ENCODE data around the gene TMEM178B. TPM values are rescaled to one million over a fixed set of nuclear protein-coding genes. Genes with fewer than 3 reads are reported as not detected.

The TMEM178B gene
- total RNA-seq, 4 donors from 2014 or later, result 0.42 to 2.5 (median 0.92) TPM

DNA sequence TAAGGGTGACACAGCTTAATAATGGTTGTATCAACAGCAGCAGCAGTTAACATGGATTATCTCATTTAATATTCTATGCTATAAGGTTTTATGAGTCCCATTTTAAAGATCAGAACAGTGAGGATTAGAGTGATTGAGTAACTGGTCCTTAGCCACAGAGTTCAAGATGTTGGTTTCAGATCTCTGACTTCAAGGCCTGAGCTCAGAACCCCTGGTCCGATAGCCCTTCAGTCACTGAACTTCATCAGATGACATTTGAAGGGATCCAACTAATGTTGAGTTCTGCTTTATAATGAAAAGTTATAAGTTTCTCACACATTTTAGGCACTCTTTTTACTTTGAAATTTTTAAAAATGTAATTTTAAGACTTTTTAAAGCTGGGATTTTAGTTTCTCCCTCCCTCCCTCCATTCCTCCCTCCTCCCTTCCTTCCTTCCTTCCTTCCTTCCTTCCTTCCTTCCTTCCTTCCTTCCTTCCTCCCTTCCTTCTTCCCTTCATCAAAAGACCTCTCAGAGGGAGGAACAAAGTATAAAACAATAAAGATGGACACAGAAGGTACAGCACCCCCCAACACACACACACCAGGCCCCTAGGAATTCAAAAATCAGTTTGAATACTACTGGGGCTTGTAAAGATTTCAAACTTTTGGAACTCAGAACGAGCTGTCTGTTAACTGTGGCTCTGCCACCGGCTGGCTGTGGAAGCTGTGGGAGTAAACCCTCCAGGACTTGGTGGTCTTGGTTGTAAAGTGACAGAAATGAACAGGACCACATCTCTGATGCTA lies 270.5 kb downstream of the TMEM178B start:
- Histone ChIP-seq H3K27ac (replicated peaks in 1 of 4) (no peak overlapping the region), H3K9me3 (no peaks in the 10 kb centered on the region), H3K27me3 (no peaks in the 10 kb centered on the region), H3K4me3 (no peak overlapping the region), H3K36me3 (no peaks in the 10 kb centered on the region), H3K4me1 (no peaks in the 10 kb centered on the region)
- no peak for DNase-seq (ENCODE audit: extremely low spot score)
- TF ChIP-seq EP300 (IDR thresholded peaks at IDR 0.05) (no peak), POLR2A (IDR thresholded peaks at IDR 0.05; ENCODE audit: low read depth) (no peak), POLR2AphosphoS5 (IDR thresholded peaks at IDR 0.05) (no peak)
- TF ChIP-seq, protein P1, sequence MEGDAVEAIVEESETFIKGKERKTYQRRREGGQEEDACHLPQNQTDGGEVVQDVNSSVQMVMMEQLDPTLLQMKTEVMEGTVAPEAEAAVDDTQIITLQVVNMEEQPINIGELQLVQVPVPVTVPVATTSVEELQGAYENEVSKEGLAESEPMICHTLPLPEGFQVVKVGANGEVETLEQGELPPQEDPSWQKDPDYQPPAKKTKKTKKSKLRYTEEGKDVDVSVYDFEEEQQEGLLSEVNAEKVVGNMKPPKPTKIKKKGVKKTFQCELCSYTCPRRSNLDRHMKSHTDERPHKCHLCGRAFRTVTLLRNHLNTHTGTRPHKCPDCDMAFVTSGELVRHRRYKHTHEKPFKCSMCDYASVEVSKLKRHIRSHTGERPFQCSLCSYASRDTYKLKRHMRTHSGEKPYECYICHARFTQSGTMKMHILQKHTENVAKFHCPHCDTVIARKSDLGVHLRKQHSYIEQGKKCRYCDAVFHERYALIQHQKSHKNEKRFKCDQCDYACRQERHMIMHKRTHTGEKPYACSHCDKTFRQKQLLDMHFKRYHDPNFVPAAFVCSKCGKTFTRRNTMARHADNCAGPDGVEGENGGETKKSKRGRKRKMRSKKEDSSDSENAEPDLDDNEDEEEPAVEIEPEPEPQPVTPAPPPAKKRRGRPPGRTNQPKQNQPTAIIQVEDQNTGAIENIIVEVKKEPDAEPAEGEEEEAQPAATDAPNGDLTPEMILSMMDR (IDR thresholded peaks at IDR 0.05), result no peak
- intact Hi-C loops (cut with DNase I), result no loop called here
- WGBS, result 79% methylated on average over 3 of the region's 3 CpGs

DNA sequence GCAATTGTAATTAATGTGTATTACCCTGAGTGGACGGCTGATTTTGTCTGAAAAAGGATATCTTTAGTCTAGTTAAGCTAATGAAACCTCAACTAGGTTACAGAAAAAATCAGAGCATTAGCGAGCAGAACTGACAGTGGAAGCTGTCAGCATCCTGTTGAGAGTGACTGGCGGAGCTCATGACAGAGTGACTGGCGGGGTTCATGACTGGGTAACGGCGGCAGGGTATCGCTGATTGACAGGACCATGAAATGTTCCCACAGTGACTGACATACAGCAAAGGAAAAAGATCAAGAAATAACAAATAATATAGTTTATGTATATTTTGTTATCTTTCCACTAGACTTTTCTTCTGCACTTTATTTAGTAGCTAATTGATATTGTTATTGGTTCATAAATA lies 274.9 kb downstream of the TMEM178B start:
- intact Hi-C loops (cut with DNase I), result no loop called here
- peaks cover 0 to 3% (median 0%) of the 10 kb centered on the region in 4 donors for H3K4me1 ChIP-seq
- DNase-seq (ENCODE audit: extremely low spot score), result no peak
- WGBS, result 84% methylated on average over 7 of the region's 7 CpGs
- no peak for TF ChIP-seq POLR2AphosphoS5 (IDR thresholded peaks at IDR 0.05)
- TF ChIP-seq, protein P1 (IDR thresholded peaks at IDR 0.05), result no peak
- no peak for TF ChIP-seq POLR2A (IDR thresholded peaks at IDR 0.05; ENCODE audit: low read depth)
- no peak for TF ChIP-seq EP300 (IDR thresholded peaks at IDR 0.05)
- H3K9me3 ChIP-seq, result no peaks in the 10 kb centered on the region
- H3K4me3 ChIP-seq, result no peak overlapping the region
- no peaks in the 10 kb centered on the region for H3K27me3 ChIP-seq
- no peak overlapping the region for H3K27ac ChIP-seq (replicated peaks in 1 of 4)
- H3K36me3 ChIP-seq, result no peaks in the 10 kb centered on the region

DNA sequence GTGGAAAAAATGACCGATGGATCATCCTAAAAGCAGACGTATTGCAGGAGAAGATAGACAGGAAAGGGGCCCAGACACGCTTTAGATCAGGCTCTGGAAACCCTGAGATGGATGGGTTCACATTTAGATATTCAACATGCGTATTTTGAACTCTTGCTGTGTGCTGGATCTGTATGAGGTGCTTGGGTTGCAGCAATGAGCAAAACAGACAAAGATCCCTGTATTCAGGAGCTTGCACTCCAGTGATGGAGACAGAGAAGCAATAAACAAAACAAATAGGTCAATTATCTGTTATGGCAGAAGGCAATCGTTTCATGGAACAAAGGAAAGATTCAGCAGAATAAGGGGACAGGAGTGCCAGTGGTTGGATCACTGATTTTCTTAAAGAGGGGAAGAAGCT lies 275.5 kb downstream of the TMEM178B start:
- Histone ChIP-seq H3K4me1 (peaks cover 0 to 6% (median under 1%) of the 10 kb centered on the region in 4 donors), H3K9me3 (no peaks in the 10 kb centered on the region), H3K27ac (replicated peaks in 1 of 4) (no peak overlapping the region), H3K27me3 (no peaks in the 10 kb centered on the region), H3K36me3 (no peaks in the 10 kb centered on the region), H3K4me3 (no peak overlapping the region)
- 81% methylated on average over 5 of the region's 5 CpGs for WGBS
- no peak for TF ChIP-seq POLR2A (IDR thresholded peaks at IDR 0.05; ENCODE audit: low read depth)
- TF ChIP-seq POLR2AphosphoS5 (IDR thresholded peaks at IDR 0.05), result no peak
- no peak for TF ChIP-seq EP300 (IDR thresholded peaks at IDR 0.05)
- TF ChIP-seq, protein P1 (IDR thresholded peaks at IDR 0.05), result no peak
- no peak for DNase-seq (ENCODE audit: extremely low spot score)
- intact Hi-C loops (cut with DNase I), result no loop called here

DNA sequence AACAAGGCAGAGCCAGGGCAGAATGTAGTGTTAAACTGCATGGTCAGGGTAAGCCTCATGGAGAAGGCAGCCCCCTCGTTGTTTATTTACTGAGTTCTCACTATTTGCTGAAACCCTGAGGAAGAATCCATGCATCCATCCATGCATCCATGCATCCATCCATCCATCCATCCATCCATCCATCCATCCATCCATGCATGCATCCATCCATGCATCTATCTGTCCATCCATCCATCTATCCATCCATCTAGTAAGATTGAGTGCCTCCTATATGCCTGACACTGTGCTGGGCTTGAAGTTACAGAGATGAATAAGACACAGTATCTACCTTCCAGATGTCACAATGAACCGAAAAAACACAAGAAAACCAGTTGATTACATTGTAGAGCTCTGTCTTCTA lies 275.9 kb downstream of the TMEM178B start:
- Histone ChIP-seq H3K4me3 (no peak overlapping the region), H3K27me3 (no peaks in the 10 kb centered on the region), H3K27ac (replicated peaks in 1 of 4) (no peak overlapping the region), H3K4me1 (peaks cover 0 to 11% (median 3%) of the 10 kb centered on the region in 4 donors), H3K9me3 (no peaks in the 10 kb centered on the region), H3K36me3 (no peaks in the 10 kb centered on the region)
- 79% methylated on average over 2 of the region's 2 CpGs for WGBS
- no peak for DNase-seq (ENCODE audit: extremely low spot score)
- intact Hi-C loops (cut with DNase I), result no loop called here
- TF ChIP-seq, protein P1 (IDR thresholded peaks at IDR 0.05), result no peak
- TF ChIP-seq EP300 (IDR thresholded peaks at IDR 0.05) (no peak), POLR2AphosphoS5 (IDR thresholded peaks at IDR 0.05) (no peak), POLR2A (IDR thresholded peaks at IDR 0.05; ENCODE audit: low read depth) (no peak)

Data from esophagus muscularis mucosa (tissue), 4 donors.